ENCODE data around the gene SLC25A13.

SLC25A13 gene

GRCh38 chr7:96304573-96304972, 17.3 kb downstream of the SLC25A13 start:
- CTCF ChIA-PET, result interaction anchor here (1.8 kb wide), 1 partner anchor 16 kb away, joined by 5 read pairs; no protein-coding TSS in a partner anchor
- POLR2A ChIA-PET, result no interaction called here
- H3K4me3 ChIP-seq (ENCODE audit: low read depth, low read length), result no peak overlapping the region
- no peak for DNase-seq (ENCODE audit: low read depth, low spot score)
- TF ChIP-seq CTCF (IDR thresholded peaks at IDR 0.05; ENCODE audit: insufficient read depth, low read length, missing control alignments), result no peak

GRCh38 chr7:96303686-96304443, 18.0 kb downstream of the SLC25A13 start:
- POLR2A ChIA-PET, result no interaction called here
- TF ChIP-seq CTCF (IDR thresholded peaks at IDR 0.05; ENCODE audit: insufficient read depth, low read length, missing control alignments), result no peak
- CTCF ChIA-PET, result interaction anchor here (1.8 kb wide), 1 partner anchor 16 kb away, joined by 5 read pairs; no protein-coding TSS in a partner anchor
- DNase-seq (ENCODE audit: low read depth, low spot score), result peak; percentile 79
- no peak overlapping the region for H3K4me3 ChIP-seq (ENCODE audit: low read depth, low read length)

- CTCF ChIA-PET, result no interaction called here
These were observed 18.7 kb downstream of the SLC25A13 start for GRCh38 chr7:96303105-96303685.

GRCh38 chr7:96300986-96301385, 20.9 kb downstream of the SLC25A13 start:
- POLR2A ChIA-PET, result no interaction called here
- DNase-seq (ENCODE audit: low read depth, low spot score), result no peak
- no peak for TF ChIP-seq CTCF (IDR thresholded peaks at IDR 0.05; ENCODE audit: insufficient read depth, low read length, missing control alignments)

More at GRCh38 chr7:96303105-96303685, 18.7 kb downstream of the SLC25A13 start:
- TF ChIP-seq CTCF (IDR thresholded peaks at IDR 0.05; ENCODE audit: insufficient read depth, low read length, missing control alignments), result no peak
- POLR2A ChIA-PET, result no interaction called here
- no peak overlapping the region for H3K4me3 ChIP-seq (ENCODE audit: low read depth, low read length)
- no peak for DNase-seq (ENCODE audit: low read depth, low spot score)

GRCh38 chr7:96300502-96300901, 21.4 kb downstream of the SLC25A13 start:
- DNase-seq (ENCODE audit: low read depth, low spot score), result no peak
- H3K4me3 ChIP-seq (ENCODE audit: low read depth, low read length), result no peak overlapping the region
- no peak for TF ChIP-seq CTCF (IDR thresholded peaks at IDR 0.05; ENCODE audit: insufficient read depth, low read length, missing control alignments)
- ChIA-PET POLR2A (no interaction called here), CTCF (no interaction called here)

More at GRCh38 chr7:96300986-96301385, 20.9 kb downstream of the SLC25A13 start:
- no peak overlapping the region for H3K4me3 ChIP-seq (ENCODE audit: low read depth, low read length)
- CTCF ChIA-PET, result no interaction called here

GRCh38 chr7:96299496-96299895, 22.4 kb downstream of the SLC25A13 start:
- POLR2A ChIA-PET, result no interaction called here
- DNase-seq (ENCODE audit: low read depth, low spot score), result no peak
- TF ChIP-seq CTCF (IDR thresholded peaks at IDR 0.05; ENCODE audit: insufficient read depth, low read length, missing control alignments), result no peak
- no peak overlapping the region for H3K4me3 ChIP-seq (ENCODE audit: low read depth, low read length)
- CTCF ChIA-PET, result no interaction called here
